AG09309 (cell line): ENCODE results near the gene PLA2G4A.

Experiments used
- DNase-seq: peaks from one replicate; pipeline ENCODE4 v3.0.0-alpha.2; 2010; ENCODE audit warnings: low read depth
- H3K4me3 ChIP-seq: 2 replicates; pipeline ENCODE4 v1.5.1; 2011; ENCODE audit warnings: mild to moderate bottlenecking, low read depth, low read length, moderate library complexity; ENCODE audit not compliant: control insufficient read depth
- TF ChIP-seq, protein P1 (sequence below): IDR thresholded peaks from 2 replicates; pipeline ENCODE4 v1.5.1; 2011; ENCODE audit warnings: mild to moderate bottlenecking, low read depth, low read length, inconsistent platforms; ENCODE audit not compliant: insufficient read depth, control insufficient read depth; ENCODE audit errors: missing control alignments

The PLA2G4A gene

DNA sequence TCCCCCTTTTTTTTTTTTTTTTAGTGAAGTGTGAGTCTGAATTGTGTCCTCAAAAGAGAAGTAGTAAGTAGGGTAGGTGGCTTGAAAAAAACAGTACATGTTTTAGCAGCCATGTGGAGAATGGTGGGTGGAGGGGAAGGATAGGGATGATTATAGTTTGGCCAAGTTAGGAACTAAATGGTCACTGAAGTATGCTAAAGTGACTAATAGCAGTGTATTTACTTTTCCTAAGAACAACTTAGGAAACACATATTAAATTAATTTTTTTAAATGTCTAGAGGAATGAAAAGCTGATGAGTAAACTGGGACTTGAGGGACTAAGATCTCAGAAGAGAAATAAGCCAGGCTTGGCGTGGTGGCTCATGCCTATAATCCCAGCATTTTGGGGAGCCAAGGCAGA is 55.5 kb downstream of the PLA2G4A start:
- DNase-seq: no peak
- TF ChIP-seq, protein P1, sequence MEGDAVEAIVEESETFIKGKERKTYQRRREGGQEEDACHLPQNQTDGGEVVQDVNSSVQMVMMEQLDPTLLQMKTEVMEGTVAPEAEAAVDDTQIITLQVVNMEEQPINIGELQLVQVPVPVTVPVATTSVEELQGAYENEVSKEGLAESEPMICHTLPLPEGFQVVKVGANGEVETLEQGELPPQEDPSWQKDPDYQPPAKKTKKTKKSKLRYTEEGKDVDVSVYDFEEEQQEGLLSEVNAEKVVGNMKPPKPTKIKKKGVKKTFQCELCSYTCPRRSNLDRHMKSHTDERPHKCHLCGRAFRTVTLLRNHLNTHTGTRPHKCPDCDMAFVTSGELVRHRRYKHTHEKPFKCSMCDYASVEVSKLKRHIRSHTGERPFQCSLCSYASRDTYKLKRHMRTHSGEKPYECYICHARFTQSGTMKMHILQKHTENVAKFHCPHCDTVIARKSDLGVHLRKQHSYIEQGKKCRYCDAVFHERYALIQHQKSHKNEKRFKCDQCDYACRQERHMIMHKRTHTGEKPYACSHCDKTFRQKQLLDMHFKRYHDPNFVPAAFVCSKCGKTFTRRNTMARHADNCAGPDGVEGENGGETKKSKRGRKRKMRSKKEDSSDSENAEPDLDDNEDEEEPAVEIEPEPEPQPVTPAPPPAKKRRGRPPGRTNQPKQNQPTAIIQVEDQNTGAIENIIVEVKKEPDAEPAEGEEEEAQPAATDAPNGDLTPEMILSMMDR: no peak
- H3K4me3 ChIP-seq: no peak overlapping the region

DNA sequence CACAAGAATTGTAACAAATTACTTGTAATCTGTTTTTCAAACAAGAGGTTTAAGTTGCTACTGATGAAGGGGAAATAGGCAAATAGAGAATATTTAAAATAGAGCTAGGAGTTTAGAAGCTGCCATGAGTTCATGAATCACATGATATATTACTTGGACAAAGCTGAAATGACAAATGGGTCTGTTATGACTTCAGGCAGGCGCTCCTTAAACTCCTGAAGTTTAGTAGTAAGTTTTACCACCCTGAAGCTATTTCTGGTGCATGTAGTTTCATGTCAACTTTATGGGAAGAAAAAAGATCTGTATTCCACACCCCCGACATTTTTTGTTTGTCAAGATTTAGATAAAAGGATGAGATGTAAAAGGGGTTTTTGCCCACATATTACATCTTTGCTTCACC is 58.5 kb downstream of the PLA2G4A start:
- no peak overlapping the region for H3K4me3 ChIP-seq
- TF ChIP-seq, protein P1: no peak
- no peak for DNase-seq

DNA sequence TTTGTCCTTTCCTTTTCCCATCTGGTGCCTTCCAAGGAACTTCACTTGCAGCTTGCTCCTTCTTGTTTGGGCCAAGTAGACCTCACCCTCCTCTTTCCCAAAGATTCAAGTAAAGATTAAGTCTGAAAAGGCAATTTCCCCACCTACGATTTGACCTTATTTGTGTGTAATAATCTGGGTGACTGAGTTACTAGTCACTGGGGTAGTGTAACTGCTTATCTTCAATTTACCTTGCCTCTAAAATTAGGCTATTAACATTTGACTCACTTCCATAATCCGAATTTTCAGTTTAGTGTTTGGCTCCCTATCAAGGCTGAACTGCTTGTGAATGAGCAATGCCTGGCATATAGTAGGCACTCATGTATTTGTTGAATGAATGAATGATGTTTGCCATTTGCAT is 59.6 kb downstream of the PLA2G4A start:
- no peak for DNase-seq
- TF ChIP-seq, protein P1: no peak
- no peak overlapping the region for H3K4me3 ChIP-seq

DNA sequence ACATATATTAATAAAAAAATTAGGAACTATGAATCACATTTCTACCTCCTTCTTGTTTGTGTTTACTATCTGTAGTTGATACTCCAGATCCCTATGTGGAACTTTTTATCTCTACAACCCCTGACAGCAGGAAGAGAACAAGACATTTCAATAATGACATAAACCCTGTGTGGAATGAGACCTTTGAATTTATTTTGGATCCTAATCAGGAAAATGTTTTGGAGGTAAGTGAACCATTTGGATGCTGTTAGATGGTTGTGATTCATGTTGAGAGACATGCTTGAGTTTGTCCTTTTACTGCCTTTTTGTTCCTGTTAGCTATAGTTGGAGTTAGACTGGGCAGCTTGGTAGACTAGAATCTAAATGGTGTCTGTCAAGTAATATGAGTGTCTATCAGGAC is 64.2 kb downstream of the PLA2G4A start:
- TF ChIP-seq, protein P1: no peak
- H3K4me3 ChIP-seq: no peak overlapping the region
- DNase-seq: no peak

DNA sequence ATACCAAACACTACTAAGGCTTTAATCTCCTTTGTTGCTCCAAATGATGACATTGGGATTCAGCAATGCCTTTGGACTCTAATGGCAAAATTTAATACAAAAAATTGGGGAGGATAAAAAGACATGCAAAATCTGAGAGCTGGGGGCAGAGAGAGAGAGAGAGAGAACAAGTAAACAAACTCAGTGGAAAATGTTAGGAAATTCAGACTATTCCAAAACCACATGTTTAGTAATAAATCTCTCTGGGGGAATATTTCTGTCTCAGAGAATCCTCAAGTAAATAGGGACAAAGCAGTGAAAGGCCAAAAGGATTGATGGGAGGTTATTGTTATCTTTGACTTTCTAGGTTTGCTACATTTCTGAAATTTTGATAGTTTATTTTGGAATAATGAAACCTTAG is 65.7 kb downstream of the PLA2G4A start:
- H3K4me3 ChIP-seq: no peak overlapping the region
- DNase-seq: no peak
- TF ChIP-seq, protein P1: no peak

DNA sequence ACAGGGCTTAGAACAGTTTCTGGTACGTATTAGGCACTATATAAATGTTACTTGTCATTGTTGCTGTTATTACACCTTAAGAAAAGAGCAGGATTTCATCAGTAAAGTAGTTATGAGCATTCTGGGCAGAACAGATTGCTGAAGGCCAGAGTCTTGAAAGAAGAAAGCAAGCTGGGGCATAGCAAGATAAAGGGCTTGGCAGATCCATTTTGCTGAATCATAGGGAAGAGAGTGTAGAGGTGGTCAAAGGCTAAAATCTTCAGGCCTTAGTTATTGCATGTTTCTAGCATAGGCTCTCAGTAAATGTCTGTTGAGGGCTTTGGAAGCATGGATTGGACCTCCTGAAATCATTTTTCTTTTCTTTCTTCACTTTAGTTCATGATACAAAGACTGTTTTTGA is 67.5 kb downstream of the PLA2G4A start:
- TF ChIP-seq, protein P1: no peak
- no peak for DNase-seq
- no peak overlapping the region for H3K4me3 ChIP-seq

DNA sequence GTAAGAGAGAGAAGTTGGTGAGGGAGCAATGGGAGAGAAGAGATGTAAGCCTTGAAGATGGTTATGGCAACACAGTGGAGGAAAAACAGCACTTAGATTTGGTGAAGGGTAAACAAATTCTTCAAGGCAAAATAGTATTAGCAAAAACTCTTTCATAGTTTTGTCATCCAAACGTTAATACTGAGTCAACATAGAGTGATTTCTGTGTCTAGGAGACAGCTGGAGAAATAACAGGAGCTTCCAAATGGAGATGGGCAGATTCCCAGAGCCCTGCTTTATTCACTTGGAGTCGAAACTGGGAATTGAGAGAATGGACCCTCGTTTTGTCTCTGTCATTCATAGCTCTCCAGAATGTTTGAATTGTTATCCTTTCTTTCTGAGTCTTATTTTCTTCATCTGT is 68.3 kb downstream of the PLA2G4A start:
- DNase-seq: no peak
- H3K4me3 ChIP-seq: no peak overlapping the region
- TF ChIP-seq, protein P1: no peak
